ENCODE data around the gene CFAP206.
"Not testable (repeated sequence)": the region's sequence is repeated elsewhere in the genome, so short reads cannot be mapped to it uniquely, and the experiment has no call there.

CFAP206 gene

DNA sequence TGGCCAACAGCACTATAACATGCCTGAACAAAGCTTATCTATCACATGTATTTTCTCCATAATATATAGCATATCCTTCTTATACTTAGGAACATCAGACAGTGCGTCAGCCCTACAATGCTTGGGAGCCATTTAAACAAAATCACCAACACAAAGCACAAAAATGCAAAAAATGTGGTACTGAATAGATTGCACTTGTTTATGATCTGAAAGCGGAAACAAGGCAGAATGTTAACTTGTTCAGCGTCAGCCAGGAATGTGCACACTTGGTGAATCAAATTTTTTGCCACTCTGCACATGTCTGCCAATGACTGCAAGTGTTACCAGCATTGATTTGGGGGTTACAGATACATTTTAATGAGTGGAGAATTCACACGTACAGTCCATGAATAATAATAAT lies 79.8 kb downstream of the CFAP206 start:
- H3K9me3 ChIP-seq (ENCODE audit: insufficient read depth, low read length), result no peaks in the 10 kb centered on the region
- H3K4me3 ChIP-seq (ENCODE audit: low read length), result no peak overlapping the region
- TF ChIP-seq, protein P1, sequence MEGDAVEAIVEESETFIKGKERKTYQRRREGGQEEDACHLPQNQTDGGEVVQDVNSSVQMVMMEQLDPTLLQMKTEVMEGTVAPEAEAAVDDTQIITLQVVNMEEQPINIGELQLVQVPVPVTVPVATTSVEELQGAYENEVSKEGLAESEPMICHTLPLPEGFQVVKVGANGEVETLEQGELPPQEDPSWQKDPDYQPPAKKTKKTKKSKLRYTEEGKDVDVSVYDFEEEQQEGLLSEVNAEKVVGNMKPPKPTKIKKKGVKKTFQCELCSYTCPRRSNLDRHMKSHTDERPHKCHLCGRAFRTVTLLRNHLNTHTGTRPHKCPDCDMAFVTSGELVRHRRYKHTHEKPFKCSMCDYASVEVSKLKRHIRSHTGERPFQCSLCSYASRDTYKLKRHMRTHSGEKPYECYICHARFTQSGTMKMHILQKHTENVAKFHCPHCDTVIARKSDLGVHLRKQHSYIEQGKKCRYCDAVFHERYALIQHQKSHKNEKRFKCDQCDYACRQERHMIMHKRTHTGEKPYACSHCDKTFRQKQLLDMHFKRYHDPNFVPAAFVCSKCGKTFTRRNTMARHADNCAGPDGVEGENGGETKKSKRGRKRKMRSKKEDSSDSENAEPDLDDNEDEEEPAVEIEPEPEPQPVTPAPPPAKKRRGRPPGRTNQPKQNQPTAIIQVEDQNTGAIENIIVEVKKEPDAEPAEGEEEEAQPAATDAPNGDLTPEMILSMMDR (IDR thresholded peaks at IDR 0.05; ENCODE audit: low read depth, low read length), result no peak
- TF ChIP-seq EZH2phosphoT487 (IDR thresholded peaks at IDR 0.05; ENCODE audit: low read depth), result no peak
- no peaks in the 10 kb centered on the region for H3K79me2 ChIP-seq (ENCODE audit: low read length)
- H3K27me3 ChIP-seq (ENCODE audit: low read depth, low read length), result no peaks in the 10 kb centered on the region
- no peak overlapping the region for H3K4me2 ChIP-seq (ENCODE audit: low read length)
- no peak overlapping the region for H2AFZ ChIP-seq (ENCODE audit: low read depth, low read length)
- H3K36me3 ChIP-seq (replicated peaks; ENCODE audit: low read depth, low read length), result no peaks in the 10 kb centered on the region
- no peak overlapping the region for H3K9ac ChIP-seq (ENCODE audit: low read length)
- H3K27ac ChIP-seq (ENCODE audit: low read length), result no peak overlapping the region
- H4K20me1 ChIP-seq (ENCODE audit: insufficient read depth, low read length), result no peaks in the 10 kb centered on the region
- H3K4me1 ChIP-seq (ENCODE audit: low read length), result no peaks in the 10 kb centered on the region

- not testable (repeated sequence) for H3K4me1 ChIP-seq (ENCODE audit: low read length); H3K27me3 ChIP-seq (ENCODE audit: low read depth, low read length); H3K79me2 ChIP-seq (ENCODE audit: low read length); H3K27ac ChIP-seq (ENCODE audit: low read length); H3K36me3 ChIP-seq (replicated peaks; ENCODE audit: low read depth, low read length); H2AFZ ChIP-seq (ENCODE audit: low read depth, low read length); H3K9ac ChIP-seq (ENCODE audit: low read length); H4K20me1 ChIP-seq (ENCODE audit: insufficient read depth, low read length); H3K9me3 ChIP-seq (ENCODE audit: insufficient read depth, low read length); H3K4me2 ChIP-seq (ENCODE audit: low read length); H3K4me3 ChIP-seq (ENCODE audit: low read length)
Observed at GRCh38 chr6:87489326-87489725, 81.6 kb downstream of the CFAP206 start.

DNA sequence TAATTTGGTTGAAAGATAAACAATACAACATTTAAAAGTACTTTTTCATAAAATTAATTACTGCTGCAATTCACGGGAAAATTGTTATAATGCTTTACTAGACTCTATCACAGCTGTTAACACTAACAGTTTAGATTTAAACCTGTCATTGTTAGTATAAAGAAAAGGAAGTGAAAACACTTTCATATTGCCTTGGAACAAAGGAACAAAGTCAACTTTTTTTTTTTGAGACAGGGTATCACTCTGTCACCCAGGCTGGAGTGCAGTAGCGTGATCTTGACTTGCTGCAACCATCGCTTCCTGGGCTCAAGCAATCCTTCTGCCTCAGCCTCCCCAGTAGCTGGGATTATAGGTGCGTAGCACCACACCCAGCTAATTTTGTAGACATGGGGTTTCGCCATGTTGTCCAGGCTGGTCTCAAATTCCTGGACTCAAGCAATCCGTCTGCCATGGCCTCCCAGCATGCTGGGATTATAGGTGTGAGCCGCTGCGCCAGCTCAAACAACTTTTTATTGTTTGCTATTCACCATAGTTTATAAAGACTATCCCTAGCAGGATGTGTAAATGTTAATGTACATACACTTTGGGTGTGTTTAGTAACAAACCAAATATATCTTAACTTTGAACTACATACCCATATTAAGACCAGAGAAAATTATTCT lies 87.1 kb downstream of the CFAP206 start:
- no peak overlapping the region for H3K9ac ChIP-seq (ENCODE audit: low read length)
- no peak for TF ChIP-seq EZH2phosphoT487 (IDR thresholded peaks at IDR 0.05; ENCODE audit: low read depth)
- TF ChIP-seq, protein P1 (IDR thresholded peaks at IDR 0.05; ENCODE audit: low read depth, low read length), result no peak
- no peak overlapping the region for H3K27ac ChIP-seq (ENCODE audit: low read length)
- H3K36me3 ChIP-seq (replicated peaks; ENCODE audit: low read depth, low read length), result no peaks in the 10 kb centered on the region
- H3K4me3 ChIP-seq (ENCODE audit: low read length), result no peak overlapping the region
- no peaks in the 10 kb centered on the region for H4K20me1 ChIP-seq (ENCODE audit: insufficient read depth, low read length)
- H3K79me2 ChIP-seq (ENCODE audit: low read length), result no peaks in the 10 kb centered on the region
- H3K27me3 ChIP-seq (ENCODE audit: low read depth, low read length), result no peaks in the 10 kb centered on the region
- H3K4me1 ChIP-seq (ENCODE audit: low read length), result no peaks in the 10 kb centered on the region
- H3K9me3 ChIP-seq (ENCODE audit: insufficient read depth, low read length), result no peaks in the 10 kb centered on the region
- no peak overlapping the region for H3K4me2 ChIP-seq (ENCODE audit: low read length)
- no peak overlapping the region for H2AFZ ChIP-seq (ENCODE audit: low read depth, low read length)

GRCh38 chr6:87498048-87498447 lies 90.3 kb downstream of the CFAP206 start:
- TF ChIP-seq EZH2phosphoT487 (IDR thresholded peaks at IDR 0.05; ENCODE audit: low read depth), result no peak
- TF ChIP-seq, protein P1 (IDR thresholded peaks at IDR 0.05; ENCODE audit: low read depth, low read length), result no peak
- Histone ChIP-seq H4K20me1 (ENCODE audit: insufficient read depth, low read length) (no peaks in the 10 kb centered on the region), H3K9ac (ENCODE audit: low read length) (no peak overlapping the region), H3K9me3 (ENCODE audit: insufficient read depth, low read length) (no peaks in the 10 kb centered on the region), H3K27me3 (ENCODE audit: low read depth, low read length) (no peaks in the 10 kb centered on the region), H3K27ac (ENCODE audit: low read length) (no peak overlapping the region), H3K4me1 (ENCODE audit: low read length) (no peaks in the 10 kb centered on the region), H3K4me2 (ENCODE audit: low read length) (no peak overlapping the region), H2AFZ (ENCODE audit: low read depth, low read length) (no peak overlapping the region), H3K4me3 (ENCODE audit: low read length) (no peak overlapping the region), H3K79me2 (ENCODE audit: low read length) (no peaks in the 10 kb centered on the region), H3K36me3 (replicated peaks; ENCODE audit: low read depth, low read length) (no peaks in the 10 kb centered on the region)
